K562 (cell line): ENCODE data around the gene INSYN2B. TPM values are rescaled to one million over a fixed set of nuclear protein-coding genes. Genes with fewer than 3 reads are reported as not detected.

ENCODE experiments used
- ATAC-seq: fragments of 200-7000 bp; cut with Tn5 transposase; 3 replicates; pipeline ENCODE4 v1.9.1; 2020; ENCODE audit warnings: moderate library complexity
- BruUV-seq: library from RNA; stranded (reverse); fragments of 400-500 nt; replicated peaks from 2 replicates; lab custom pipeline; 2021; lab: Mats Ljungman, UMichigan
- CTCF ChIA-PET: fragments of 300-600 bp; formaldehyde crosslinking; extraction: SDS; loops from one replicate; lab custom pipeline; 2021; ENCODE audit warnings: low intra/inter-chr PET ratio; lab: Yijun Ruan, JAX
- POLR2A ChIA-PET: fragments of 300-600, 350-650 bp; sonication (Branson Sonifier 250); formaldehyde crosslinking; extraction: SDS; loops from one replicate; lab custom pipeline; 2021; ENCODE audit warnings: antibody characterized with exemption, inconsistent platforms; lab: Yijun Ruan, JAX
- DNase-seq, 4 experiments: peaks; one replicate each; pipeline versions ENCODE4 v3.0.0 to v3.0.0-alpha.2; 2011 to 2018; ENCODE audit warnings: low spot score in 3 of 4, mixed read lengths in 3 of 4; ENCODE audit errors: extremely low read depth in 1 of 4
- FAIRE-seq: peaks from 2 replicates; lab custom pipeline; 2011; peaks lifted over from hg19 to GRCh38; lab: Jason Lieb, UNC
- H2AFZ ChIP-seq: 2 replicates; pipeline ENCODE4 v1.6.0; 2011; ENCODE audit warnings: low read depth, low read length, control low read depth, inconsistent platforms
- H3K27ac ChIP-seq: fragments of 200-600 bp; 3 replicates; pipeline ENCODE4 v1.8.0; 2011; ENCODE audit warnings: low read depth, mild to moderate bottlenecking, control low read depth, inconsistent platforms, low read length, moderate library complexity, mixed read lengths; ENCODE audit errors: extremely low read depth
- H3K27me3 ChIP-seq, 2 experiments: fragments of 300-600 bp in 1 of 2; 2 replicates in 1 of 2; 3 replicates in 1 of 2; pipeline versions ENCODE4 v1.6.0 to v1.8.0; 2011; ENCODE audit warnings: inconsistent platforms in 2 of 2, low read length in 2 of 2, mild to moderate bottlenecking in 1 of 2, mixed read lengths in 1 of 2, moderate library complexity in 1 of 2; ENCODE audit not compliant: control insufficient read depth in 2 of 2, insufficient read depth in 2 of 2
- H3K36me3 ChIP-seq: fragments of 300-600 bp; 3 replicates; pipeline ENCODE4 v1.8.0; 2011; ENCODE audit warnings: mild to moderate bottlenecking, low read length, inconsistent platforms; ENCODE audit not compliant: control insufficient read depth, insufficient read depth
- H3K4me1 ChIP-seq, 2 experiments: fragments of 200-600 bp in 1 of 2; replicated peaks in 1 of 2; 2 replicates in 1 of 2; 3 replicates in 1 of 2; pipeline versions ENCODE4 v1.5.1 to v1.8.0; 2011; ENCODE audit warnings: inconsistent platforms in 2 of 2, low read length in 2 of 2, mild to moderate bottlenecking in 1 of 2, mixed read lengths in 1 of 2, moderate library complexity in 1 of 2; ENCODE audit not compliant: control insufficient read depth in 2 of 2, insufficient read depth in 2 of 2
- H3K4me2 ChIP-seq: 2 replicates; pipeline ENCODE4 v1.6.1; 2011; ENCODE audit warnings: low read length, control low read depth, inconsistent platforms, mixed read lengths; ENCODE audit not compliant: insufficient read depth
- H3K4me3 ChIP-seq: fragments of 200-600 bp; sonication (generic), shearing (Covaris generic); 2 replicates; pipeline ENCODE4 v1.5.1; 2016; ENCODE audit warnings: control low read depth, inconsistent platforms
- H3K79me2 ChIP-seq: fragments of 200-600 bp; 3 replicates; pipeline ENCODE4 v1.8.0; 2011; ENCODE audit warnings: low read length, inconsistent platforms; ENCODE audit not compliant: control insufficient read depth, insufficient read depth
- H3K9ac ChIP-seq, 2 experiments: 2 replicates each; pipeline versions ENCODE4 v1.6.0 to v1.6.1; 2011; ENCODE audit warnings: low read depth in 2 of 2, low read length in 2 of 2, control low read depth in 1 of 2, inconsistent platforms in 1 of 2, mild to moderate bottlenecking in 1 of 2, mixed read lengths in 1 of 2; ENCODE audit not compliant: insufficient read depth in 1 of 2
- H3K9me1 ChIP-seq: one replicate; pipeline ENCODE4 v1.6.0; 2011; ENCODE audit warnings: inconsistent platforms, mild to moderate bottlenecking, low read length, moderate library complexity; ENCODE audit not compliant: control insufficient read depth, insufficient read depth
- H3K9me3 ChIP-seq: replicated peaks from 2 replicates; pipeline ENCODE4 v1.5.1; 2011; ENCODE audit warnings: low read depth, low read length, inconsistent platforms; ENCODE audit not compliant: control insufficient read depth, insufficient read depth
- H4K20me1 ChIP-seq: replicated peaks from 2 replicates; pipeline ENCODE4 v1.6.1; 2011; ENCODE audit warnings: low read length, inconsistent platforms, mixed read lengths; ENCODE audit not compliant: control insufficient read depth, insufficient read depth
- ETV1 ChIP-seq: fragments of 450-650 bp; conservative IDR thresholded peaks from 2 replicates; pipeline ENCODE4 v1.6.1; 2016; ENCODE audit warnings: missing genetic modification characterization, control low read depth, low read depth, missing compliant biosample characterization
- SLC30A9 ChIP-seq: fragments of 250-450 bp; sonication (Bioruptor Pico); IDR thresholded peaks from 2 replicates; pipeline ENCODE4 v1.8.0; 2022; ENCODE audit warnings: mild to moderate bottlenecking, moderate library complexity
- TCF3 ChIP-seq: sonication (generic); formaldehyde crosslinking; IDR thresholded peaks from 2 replicates; pipeline ENCODE4 v1.4.0; 2020; ENCODE audit warnings: mild to moderate bottlenecking, missing genetic modification reagents
- WGBS: fragments of 100-300 bp; shearing (Covaris generic); methylation state at CpG from one replicate; pipeline ENCODE4 v1.1.6; 2016; ENCODE audit warnings: low coverage, mixed read lengths; ENCODE audit not compliant: insufficient coverage; ENCODE audit errors: missing lambda C conversion rate; 5-methylcytosine and 5-hydroxymethylcytosine counted together
- in situ Hi-C: fragments of 300-500 bp; cut with MboI; formaldehyde crosslinking; loops from 4 replicates; pipeline ENCODE4 v1.15.0; 2018; ENCODE audit warnings: inconsistent platforms, mixed read lengths
- intact Hi-C: fragments of 100-400 bp; cut with micrococcal nuclease; formaldehyde crosslinking; loops from 2 replicates; pipeline ENCODE4 v1.14.2; 2022
- polyA plus RNA-seq, 8 experiments: library from polyadenylated mRNA; depleted of rRNA in 4 of 8; stranded (reverse) in 5 of 8; unstranded in 3 of 8; fragments of >200 nt; fragmentation: Nextera tagmentation in 2 of 8; fragmentation: Illumina TruSeq in 1 of 8; extraction: Ambion mirVana in 2 of 8; extraction: Trizol in 1 of 8; gene quantifications; 2 replicates each; pipeline versions ENCODE4 v1.2.1 to v1.2.3, GENCODE V29; 2011 to 2014; ENCODE audit warnings: inconsistent platforms in 1 of 8, missing spikeins in 1 of 8
- total RNA-seq, 7 experiments: library from RNA; depleted of rRNA in 6 of 7; stranded (reverse); fragments of >200 nt in 6 of 7; fragmentation: Illumina TruSeq in 2 of 7; extraction: Trizol in 2 of 7; gene quantifications; 2 replicates each; pipeline versions ENCODE4 v1.2.1 to v1.2.3, GENCODE V29; 2011 to 2021; ENCODE audit warnings: low replicate concordance in 1 of 7
- TF ChIP-seq, protein P1 (sequence below): sonication (generic); formaldehyde crosslinking; IDR thresholded peaks from 2 replicates; pipeline ENCODE4 v1.8.0; 2023; ENCODE audit warnings: mild to moderate bottlenecking, missing genetic modification reagents
- TF ChIP-seq, protein P2 (sequence below): fragments of 250-450 bp; sonication (Bioruptor Pico); IDR thresholded peaks from 2 replicates; pipeline ENCODE4 v1.8.0; 2022; ENCODE audit warnings: inconsistent platforms
- TF ChIP-seq, protein P3 (sequence below): sonication (generic); formaldehyde crosslinking; IDR thresholded peaks from 2 replicates; pipeline ENCODE4 v1.8.1; 2023; ENCODE audit warnings: missing genetic modification reagents, mild to moderate bottlenecking, borderline replicate concordance

INSYN2B gene
- total and polyA plus RNA-seq, 9 of the 15 experiments (the other 6 are each of a cell fraction or from before 2014, with no cell fraction given): not detected

- TF ChIP-seq, protein P1, sequence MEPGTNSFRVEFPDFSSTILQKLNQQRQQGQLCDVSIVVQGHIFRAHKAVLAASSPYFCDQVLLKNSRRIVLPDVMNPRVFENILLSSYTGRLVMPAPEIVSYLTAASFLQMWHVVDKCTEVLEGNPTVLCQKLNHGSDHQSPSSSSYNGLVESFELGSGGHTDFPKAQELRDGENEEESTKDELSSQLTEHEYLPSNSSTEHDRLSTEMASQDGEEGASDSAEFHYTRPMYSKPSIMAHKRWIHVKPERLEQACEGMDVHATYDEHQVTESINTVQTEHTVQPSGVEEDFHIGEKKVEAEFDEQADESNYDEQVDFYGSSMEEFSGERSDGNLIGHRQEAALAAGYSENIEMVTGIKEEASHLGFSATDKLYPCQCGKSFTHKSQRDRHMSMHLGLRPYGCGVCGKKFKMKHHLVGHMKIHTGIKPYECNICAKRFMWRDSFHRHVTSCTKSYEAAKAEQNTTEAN: no peak
Observed at GRCh38 chr5:169817031-169817430, 163.3 kb downstream of the INSYN2B start (continued).

- intact Hi-C loops: no loop called here
- Histone ChIP-seq H3K4me3 (no peak overlapping the region), H3K9ac (no peak overlapping the region), H3K9me1 (no peaks in the 10 kb centered on the region), H4K20me1 (no peaks in the 10 kb centered on the region), H2AFZ (no peak overlapping the region), H3K79me2 (no peaks in the 10 kb centered on the region), H3K4me2 (no peak overlapping the region), H3K27me3 (no peaks in the 10 kb centered on the region), H3K9me3 (no peaks in the 10 kb centered on the region), H3K36me3 (no peaks in the 10 kb centered on the region), H3K27ac (no peak overlapping the region), H3K4me1 (no peaks in the 10 kb centered on the region)
- WGBS: 6% methylated on average over 1 of the region's 1 CpG
- CTCF ChIA-PET: no interaction called here
- FAIRE-seq: no peak
- no peak for ATAC-seq
- TF ChIP-seq SLC30A9 (CRISPR knock-in tag) (no peak), TCF3 (CRISPR knock-in tag) (no peak), ETV1 (no peak)
- TF ChIP-seq, protein P2, sequence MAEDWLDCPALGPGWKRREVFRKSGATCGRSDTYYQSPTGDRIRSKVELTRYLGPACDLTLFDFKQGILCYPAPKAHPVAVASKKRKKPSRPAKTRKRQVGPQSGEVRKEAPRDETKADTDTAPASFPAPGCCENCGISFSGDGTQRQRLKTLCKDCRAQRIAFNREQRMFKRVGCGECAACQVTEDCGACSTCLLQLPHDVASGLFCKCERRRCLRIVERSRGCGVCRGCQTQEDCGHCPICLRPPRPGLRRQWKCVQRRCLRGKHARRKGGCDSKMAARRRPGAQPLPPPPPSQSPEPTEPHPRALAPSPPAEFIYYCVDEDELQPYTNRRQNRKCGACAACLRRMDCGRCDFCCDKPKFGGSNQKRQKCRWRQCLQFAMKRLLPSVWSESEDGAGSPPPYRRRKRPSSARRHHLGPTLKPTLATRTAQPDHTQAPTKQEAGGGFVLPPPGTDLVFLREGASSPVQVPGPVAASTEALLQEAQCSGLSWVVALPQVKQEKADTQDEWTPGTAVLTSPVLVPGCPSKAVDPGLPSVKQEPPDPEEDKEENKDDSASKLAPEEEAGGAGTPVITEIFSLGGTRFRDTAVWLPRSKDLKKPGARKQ (CRISPR knock-in tag): no peak
- TF ChIP-seq, protein P3, sequence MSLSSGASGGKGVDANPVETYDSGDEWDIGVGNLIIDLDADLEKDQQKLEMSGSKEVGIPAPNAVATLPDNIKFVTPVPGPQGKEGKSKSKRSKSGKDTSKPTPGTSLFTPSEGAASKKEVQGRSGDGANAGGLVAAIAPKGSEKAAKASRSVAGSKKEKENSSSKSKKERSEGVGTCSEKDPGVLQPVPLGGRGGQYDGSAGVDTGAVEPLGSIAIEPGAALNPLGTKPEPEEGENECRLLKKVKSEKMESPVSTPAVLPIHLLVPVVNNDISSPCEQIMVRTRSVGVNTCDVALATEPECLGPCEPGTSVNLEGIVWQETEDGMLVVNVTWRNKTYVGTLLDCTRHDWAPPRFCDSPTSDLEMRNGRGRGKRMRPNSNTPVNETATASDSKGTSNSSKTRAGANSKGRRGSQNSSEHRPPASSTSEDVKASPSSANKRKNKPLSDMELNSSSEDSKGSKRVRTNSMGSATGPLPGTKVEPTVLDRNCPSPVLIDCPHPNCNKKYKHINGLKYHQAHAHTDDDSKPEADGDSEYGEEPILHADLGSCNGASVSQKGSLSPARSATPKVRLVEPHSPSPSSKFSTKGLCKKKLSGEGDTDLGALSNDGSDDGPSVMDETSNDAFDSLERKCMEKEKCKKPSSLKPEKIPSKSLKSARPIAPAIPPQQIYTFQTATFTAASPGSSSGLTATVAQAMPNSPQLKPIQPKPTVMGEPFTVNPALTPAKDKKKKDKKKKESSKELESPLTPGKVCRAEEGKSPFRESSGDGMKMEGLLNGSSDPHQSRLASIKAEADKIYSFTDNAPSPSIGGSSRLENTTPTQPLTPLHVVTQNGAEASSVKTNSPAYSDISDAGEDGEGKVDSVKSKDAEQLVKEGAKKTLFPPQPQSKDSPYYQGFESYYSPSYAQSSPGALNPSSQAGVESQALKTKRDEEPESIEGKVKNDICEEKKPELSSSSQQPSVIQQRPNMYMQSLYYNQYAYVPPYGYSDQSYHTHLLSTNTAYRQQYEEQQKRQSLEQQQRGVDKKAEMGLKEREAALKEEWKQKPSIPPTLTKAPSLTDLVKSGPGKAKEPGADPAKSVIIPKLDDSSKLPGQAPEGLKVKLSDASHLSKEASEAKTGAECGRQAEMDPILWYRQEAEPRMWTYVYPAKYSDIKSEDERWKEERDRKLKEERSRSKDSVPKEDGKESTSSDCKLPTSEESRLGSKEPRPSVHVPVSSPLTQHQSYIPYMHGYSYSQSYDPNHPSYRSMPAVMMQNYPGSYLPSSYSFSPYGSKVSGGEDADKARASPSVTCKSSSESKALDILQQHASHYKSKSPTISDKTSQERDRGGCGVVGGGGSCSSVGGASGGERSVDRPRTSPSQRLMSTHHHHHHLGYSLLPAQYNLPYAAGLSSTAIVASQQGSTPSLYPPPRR (CRISPR knock-in tag): no peak
- DNase-seq: no peak
- POLR2A ChIA-PET: no interaction called here
- in situ Hi-C loops: no loop called here
- no TSS peak for BruUV-seq
Observed at GRCh38 chr5:169814522-169814921, 165.8 kb downstream of the INSYN2B start.
